Tibial nerve (tissue), 4 donors: Measurements from ENCODE around the gene CNTLN. TPM values are rescaled to one million over a fixed set of nuclear protein-coding genes. Genes with fewer than 3 reads are reported as not detected.

Source experiments
- DNase-seq, 2 donors: peaks; one replicate each; pipeline ENCODE4 v3.0.0-alpha.2; 2019; ENCODE audit warnings: low spot score in 2 of 2
- H3K27ac ChIP-seq, 4 donors: fragments of 200-600 bp; sonication (generic) in 3 of 4; one replicate each; pipeline ENCODE4 v1.5.1; 2017 to 2019; ENCODE audit warnings: mild to moderate bottlenecking in 1 of 4
- H3K27me3 ChIP-seq, 2 donors: fragments of 200-600 bp; sonication (generic) in 1 of 2; one replicate each; pipeline versions ENCODE4 v1.5.1 to v1.6.0; 2017 to 2019
- H3K36me3 ChIP-seq, 3 donors: fragments of 200-600 bp; sonication (generic); one replicate each; pipeline ENCODE4 v1.5.1; 2018 to 2019
- H3K4me1 ChIP-seq, 4 donors: fragments of 200-600 bp; sonication (generic) in 3 of 4; one replicate each; pipeline ENCODE4 v1.5.1; 2017 to 2019
- H3K4me3 ChIP-seq, 4 donors: fragments of 200-600 bp; sonication (generic) in 3 of 4; one replicate each; pipeline ENCODE4 v1.5.1; 2017 to 2019; ENCODE audit warnings: mild to moderate bottlenecking in 1 of 4, moderate library complexity in 1 of 4
- H3K9me3 ChIP-seq, 4 donors: fragments of 200-600 bp; sonication (generic) in 3 of 4; one replicate each; pipeline ENCODE4 v1.5.1; 2017 to 2019
- CTCF ChIP-seq, 5 experiments: fragments of 200-600 bp in 3 of 5; fragments of 450-650 bp in 2 of 5; sonication (generic) in 3 of 5; IDR thresholded peaks; one replicate each; pipeline ENCODE4 v1.5.1; 2016 to 2019; ENCODE audit warnings: antibody characterized with exemption in 5 of 5, mild to moderate bottlenecking in 3 of 5, moderate library complexity in 2 of 5
- EP300 ChIP-seq, 2 donors: sonication (generic); formaldehyde crosslinking; IDR thresholded peaks; one replicate each; pipeline ENCODE4 v1.6.1; 2017; ENCODE audit warnings: antibody characterized with exemption in 2 of 2, mild to moderate bottlenecking in 1 of 2
- POLR2A ChIP-seq, 2 donors: fragments of 450-650 bp; IDR thresholded peaks; one replicate each; pipeline ENCODE4 v1.6.1; 2017; ENCODE audit warnings: antibody characterized with exemption in 2 of 2, mild to moderate bottlenecking in 2 of 2, moderate library complexity in 2 of 2
- WGBS, 2 donors: methylation state at CpG; one replicate each; pipeline ENCODE4 v1.1.5; 2018; 5-methylcytosine and 5-hydroxymethylcytosine counted together
- total RNA-seq, 4 donors: library from RNA; depleted of rRNA; stranded (reverse); fragments of >200 nt; gene quantifications; one replicate each; pipeline ENCODE4 v1.1.0, GENCODE V29; 2016

CNTLN gene
- total RNA-seq, 4 donors from 2014 or later, result 29.7 to 38.1 (median 34.0) TPM

- WGBS, 2 donors, result 95 to 97% methylated on average over 10 of the region's 10 CpGs
- TF ChIP-seq CTCF (IDR thresholded peaks at IDR 0.05), result no peak
- TF ChIP-seq EP300 (IDR thresholded peaks at IDR 0.05), result no peak
- TF ChIP-seq POLR2A (IDR thresholded peaks at IDR 0.05), result no peak
Observed at GRCh38 chr9:17322882-17323864, 188.3 kb downstream of the CNTLN start.

GRCh38 chr9:17328331-17328730, 193.5 kb downstream of the CNTLN start:
- DNase-seq, result no peak
- H3K9me3 ChIP-seq, result no peaks in the 10 kb centered on the region
- H3K27ac ChIP-seq, result no peak overlapping the region
- peaks cover 0 to 23% (median 0%) of the 10 kb centered on the region in 3 donors for H3K36me3 ChIP-seq
- 83 to 85% methylated on average over 2 of the region's 2 CpGs for WGBS, 2 donors
- no peaks in the 10 kb centered on the region for H3K4me1 ChIP-seq
- TF ChIP-seq POLR2A (IDR thresholded peaks at IDR 0.05), result no peak
- TF ChIP-seq EP300 (IDR thresholded peaks at IDR 0.05), result no peak
- H3K4me3 ChIP-seq, result no peak overlapping the region
- no peaks in the 10 kb centered on the region for H3K27me3 ChIP-seq

More at GRCh38 chr9:17322882-17323864, 188.3 kb downstream of the CNTLN start:
- no peak for DNase-seq
- Histone ChIP-seq H3K4me3 (no peak overlapping the region), H3K27ac (no peak overlapping the region), H3K27me3 (no peaks in the 10 kb centered on the region), H3K36me3 (peaks cover 0 to 13% (median 0%) of the 10 kb centered on the region in 3 donors), H3K4me1 (no peaks in the 10 kb centered on the region), H3K9me3 (no peaks in the 10 kb centered on the region)

GRCh38 chr9:17330097-17330496, 195.3 kb downstream of the CNTLN start:
- Histone ChIP-seq H3K4me1 (no peaks in the 10 kb centered on the region), H3K9me3 (no peaks in the 10 kb centered on the region), H3K36me3 (peaks cover 0 to 41% (median 0%) of the 10 kb centered on the region in 3 donors), H3K27me3 (no peaks in the 10 kb centered on the region), H3K4me3 (no peak overlapping the region), H3K27ac (no peak overlapping the region)
- no peak for DNase-seq
- no peak for TF ChIP-seq POLR2A (IDR thresholded peaks at IDR 0.05)
- TF ChIP-seq EP300 (IDR thresholded peaks at IDR 0.05), result no peak
- no peak for TF ChIP-seq CTCF (IDR thresholded peaks at IDR 0.05)

- no peaks in the 10 kb centered on the region for H3K9me3 ChIP-seq
- peaks cover 0 to 55% (median 0%) of the 10 kb centered on the region in 3 donors for H3K36me3 ChIP-seq
- TF ChIP-seq CTCF (IDR thresholded peaks at IDR 0.05) (no peak), EP300 (IDR thresholded peaks at IDR 0.05) (no peak)
- no peak overlapping the region for H3K27ac ChIP-seq
- H3K27me3 ChIP-seq, result no peaks in the 10 kb centered on the region
- no peaks in the 10 kb centered on the region for H3K4me1 ChIP-seq
- 84 to 90% methylated on average over 3 of the region's 3 CpGs for WGBS, 2 donors
- DNase-seq, result no peak
- H3K4me3 ChIP-seq, result no peak overlapping the region
Observed at GRCh38 chr9:17332115-17332514, 197.3 kb downstream of the CNTLN start.

GRCh38 chr9:17339156-17339555, 204.3 kb downstream of the CNTLN start:
- no peaks in the 10 kb centered on the region for H3K9me3 ChIP-seq
- peaks cover 0 to 57% (median 0%) of the 10 kb centered on the region in 3 donors for H3K36me3 ChIP-seq
- TF ChIP-seq CTCF (IDR thresholded peaks at IDR 0.05) (no peak), POLR2A (IDR thresholded peaks at IDR 0.05) (no peak), EP300 (IDR thresholded peaks at IDR 0.05) (no peak)
- no peaks in the 10 kb centered on the region for H3K4me1 ChIP-seq
- DNase-seq, result no peak
- H3K4me3 ChIP-seq, result no peak overlapping the region
- H3K27ac ChIP-seq, result no peak overlapping the region
- no peaks in the 10 kb centered on the region for H3K27me3 ChIP-seq
